ENCODE measurements around the gene DOK5. TPM values are rescaled to one million over a fixed set of nuclear protein-coding genes. Genes with fewer than 3 reads are reported as not detected.
A peak's percentile ranks its signal among the peaks of the same experiment; 100 is the strongest.

DOK5 gene
- total RNA-seq, 1 experiment from 2014 or later: not detected

- no peak overlapping the region for H3K4me3 ChIP-seq
- DNase-seq: no peak
- no peaks in the 10 kb centered on the region for H3K36me3 ChIP-seq
- H3K9me3 ChIP-seq (replicated peaks): no peaks in the 10 kb centered on the region; the same call in 1 of the 2 replicates
- H3K4me1 ChIP-seq: no peaks in the 10 kb centered on the region
- peaks cover 18% of the 10 kb centered on the region for H3K27me3 ChIP-seq
- no peak overlapping the region for H3K27ac ChIP-seq
These were observed 164.5 kb downstream of the DOK5 start for GRCh38 chr20:54639941-54640340.

DNA sequence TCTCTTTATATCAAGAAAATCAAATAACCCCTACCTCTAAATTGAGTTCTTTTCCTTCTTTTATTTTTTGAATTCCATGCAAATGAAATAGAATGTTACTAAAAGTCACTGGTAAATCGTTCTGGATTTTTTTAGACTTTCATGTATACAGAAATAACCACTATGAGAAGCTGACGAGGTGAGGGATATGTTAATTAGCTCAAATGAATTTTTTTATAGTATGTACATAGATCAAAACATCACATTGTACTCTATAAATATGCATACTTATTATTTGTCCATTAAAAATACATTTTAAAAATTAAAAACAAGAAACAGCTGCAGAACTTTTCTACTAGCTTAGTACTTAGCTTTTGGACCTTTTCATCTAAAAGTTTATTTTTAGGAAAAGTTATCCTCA, 165.4 kb downstream of the DOK5 start:
- Histone ChIP-seq H3K27me3 (peaks cover 18% of the 10 kb centered on the region), H3K4me3 (no peak overlapping the region), H3K36me3 (no peaks in the 10 kb centered on the region), H3K4me1 (no peaks in the 10 kb centered on the region), H3K27ac (no peak overlapping the region), H3K9me3 (replicated peaks) (no peaks in the 10 kb centered on the region; the same call in 1 of the 2 replicates)
- no peak for DNase-seq

- Histone ChIP-seq H3K27ac (no peak overlapping the region), H3K4me1 (no peaks in the 10 kb centered on the region), H3K36me3 (no peaks in the 10 kb centered on the region), H3K9me3 (replicated peaks) (no peaks in the 10 kb centered on the region), H3K27me3 (peaks cover 8% of the 10 kb centered on the region; the same call in 1 of the 2 replicates), H3K4me3 (no peak overlapping the region)
- DNase-seq: no peak
These were observed 167.7 kb downstream of the DOK5 start for GRCh38 chr20:54642864-54643667.

GRCh38 chr20:54643761-54644160, 168.4 kb downstream of the DOK5 start:
- no peak for DNase-seq
- Histone ChIP-seq H3K4me1 (no peaks in the 10 kb centered on the region), H3K36me3 (no peaks in the 10 kb centered on the region), H3K27ac (no peak overlapping the region), H3K27me3 (peaks cover 8% of the 10 kb centered on the region; the same call in 1 of the 2 replicates), H3K9me3 (replicated peaks) (no peaks in the 10 kb centered on the region), H3K4me3 (no peak overlapping the region)

GRCh38 chr20:54645445-54646155, 170.2 kb downstream of the DOK5 start:
- Histone ChIP-seq H3K9me3 (replicated peaks) (no peaks in the 10 kb centered on the region; the same call in 1 of the 2 replicates), H3K27me3 (peaks cover 7% of the 10 kb centered on the region; the same call in 1 of the 2 replicates), H3K27ac (no peak overlapping the region), H3K4me3 (no peak overlapping the region), H3K36me3 (no peaks in the 10 kb centered on the region), H3K4me1 (no peaks in the 10 kb centered on the region)
- DNase-seq: no peak

GRCh38 chr20:54646156-54646517, 170.7 kb downstream of the DOK5 start:
- no peak for DNase-seq
- Histone ChIP-seq H3K4me3 (no peak overlapping the region), H3K4me1 (no peaks in the 10 kb centered on the region), H3K36me3 (no peaks in the 10 kb centered on the region), H3K27me3 (peaks cover 12% of the 10 kb centered on the region), H3K27ac (no peak overlapping the region), H3K9me3 (replicated peaks) (no peaks in the 10 kb centered on the region; the same call in 1 of the 2 replicates)

DNA sequence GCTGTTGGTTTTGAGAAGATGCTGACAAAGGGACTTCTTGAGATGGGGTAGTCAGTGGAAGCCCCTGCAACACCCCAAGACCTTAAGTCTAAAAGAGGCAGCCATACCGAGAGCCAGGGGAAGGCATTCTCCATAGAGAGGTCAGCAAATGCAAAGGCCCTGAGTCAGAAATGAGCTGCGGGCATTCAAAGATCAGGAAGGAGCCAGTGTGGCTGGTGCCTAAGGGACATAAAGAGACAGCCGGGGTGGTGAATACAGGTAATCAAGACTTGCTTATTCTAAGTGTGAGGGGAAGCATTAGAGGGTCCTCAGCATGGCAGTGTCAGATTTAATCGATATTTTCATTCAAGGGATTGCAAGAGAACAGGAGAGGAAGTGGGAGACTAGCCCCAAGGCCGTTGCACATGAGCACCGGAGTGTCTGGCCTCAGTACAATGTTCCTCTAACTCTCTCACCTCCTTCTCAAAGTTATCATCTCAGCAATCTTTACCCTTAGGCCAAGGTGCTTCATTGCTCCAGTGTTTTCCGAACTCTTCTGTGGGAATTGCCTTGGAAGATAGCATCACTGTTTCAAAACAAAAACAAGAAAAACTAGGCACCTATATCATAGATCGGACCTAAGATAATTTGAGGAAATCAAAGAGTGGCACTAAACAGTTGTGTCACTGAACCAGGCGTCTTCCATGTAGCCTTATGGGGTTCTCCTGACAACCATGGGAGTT, 173.2 kb downstream of the DOK5 start:
- Histone ChIP-seq H3K27ac (no peak overlapping the region), H3K4me1 (no peaks in the 10 kb centered on the region), H3K27me3 (peaks cover 23% of the 10 kb centered on the region), H3K36me3 (no peaks in the 10 kb centered on the region), H3K9me3 (replicated peaks) (no peaks in the 10 kb centered on the region; the same call in 1 of the 2 replicates), H3K4me3 (no peak overlapping the region)
- no peak for DNase-seq

- H3K9me3 ChIP-seq (replicated peaks): no peaks in the 10 kb centered on the region; the same call in 1 of the 2 replicates
- DNase-seq: peak; percentile 73 to 89
- H3K27me3 ChIP-seq: peaks cover 23% of the 10 kb centered on the region
- no peaks in the 10 kb centered on the region for H3K4me1 ChIP-seq
- H3K27ac ChIP-seq: no peak overlapping the region
- no peaks in the 10 kb centered on the region for H3K36me3 ChIP-seq
- no peak overlapping the region for H3K4me3 ChIP-seq
These were observed 174.1 kb downstream of the DOK5 start for GRCh38 chr20:54649511-54649962.

DNA sequence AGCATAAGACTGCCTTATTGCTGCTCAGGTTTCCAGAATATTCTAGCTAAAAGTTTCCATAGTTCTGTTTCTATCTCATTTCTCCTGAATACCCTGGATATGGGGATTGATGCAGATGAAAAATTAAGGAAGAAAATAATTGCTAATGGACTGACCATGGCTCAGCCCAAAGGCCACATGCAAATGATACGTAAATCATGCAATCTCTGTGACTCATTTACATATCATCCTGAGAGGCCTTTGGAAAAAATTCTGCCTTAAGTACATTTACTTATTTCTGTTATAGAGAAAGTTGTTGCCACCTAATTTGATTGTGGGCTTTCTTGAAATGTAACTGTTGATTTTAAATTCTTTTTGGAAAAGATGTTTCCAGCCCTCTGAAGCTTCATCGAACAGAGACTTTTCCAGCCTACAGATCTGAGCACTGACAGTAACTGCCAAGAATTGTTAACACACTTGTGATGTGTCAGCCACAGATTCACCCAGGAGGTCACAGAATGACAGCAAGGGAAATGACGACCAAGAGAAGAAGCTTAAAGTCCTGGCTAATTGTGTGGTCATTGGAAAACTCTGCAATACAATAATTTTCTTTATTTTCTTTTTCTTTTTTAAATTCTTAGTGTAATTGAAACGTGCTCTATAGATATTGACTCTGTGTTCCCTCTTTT, 174.8 kb downstream of the DOK5 start:
- no peak overlapping the region for H3K27ac ChIP-seq
- peaks cover 24% of the 10 kb centered on the region for H3K27me3 ChIP-seq
- H3K36me3 ChIP-seq: no peaks in the 10 kb centered on the region
- no peak overlapping the region for H3K4me3 ChIP-seq
- H3K4me1 ChIP-seq: no peaks in the 10 kb centered on the region
- no peak for DNase-seq
- no peaks in the 10 kb centered on the region; the same call in 1 of the 2 replicates for H3K9me3 ChIP-seq (replicated peaks)

GRCh38 chr20:54651252-54651651, 175.9 kb downstream of the DOK5 start:
- Histone ChIP-seq H3K27me3 (peaks cover 27% of the 10 kb centered on the region), H3K36me3 (no peaks in the 10 kb centered on the region), H3K9me3 (replicated peaks) (no peaks in the 10 kb centered on the region; the same call in 1 of the 2 replicates), H3K4me1 (no peaks in the 10 kb centered on the region), H3K4me3 (no peak overlapping the region), H3K27ac (no peak overlapping the region)
- DNase-seq: no peak

DNA sequence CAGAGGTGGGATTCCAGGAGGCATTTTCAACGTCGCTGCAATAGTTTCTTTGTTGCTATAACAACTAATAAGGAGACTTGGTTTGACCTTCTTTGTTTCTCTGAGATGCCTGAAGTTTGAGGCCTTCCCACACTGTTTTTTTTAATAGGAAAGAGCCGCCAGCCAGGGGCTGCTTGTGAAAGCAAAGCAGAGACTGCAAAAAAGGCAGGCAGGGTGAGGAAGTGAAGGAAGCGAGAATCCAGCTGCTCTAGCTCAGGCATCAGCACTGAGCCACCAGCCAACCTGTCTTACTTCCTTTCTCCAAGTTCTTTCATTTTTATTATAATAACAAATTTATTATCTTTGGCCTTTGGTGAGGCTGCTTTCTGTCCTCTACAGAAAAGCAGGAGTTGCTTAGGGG, 179.1 kb downstream of the DOK5 start:
- no peaks in the 10 kb centered on the region for H3K4me1 ChIP-seq
- no peak overlapping the region for H3K27ac ChIP-seq
- no peaks in the 10 kb centered on the region; the same call in 1 of the 2 replicates for H3K9me3 ChIP-seq (replicated peaks)
- no peaks in the 10 kb centered on the region for H3K36me3 ChIP-seq
- H3K27me3 ChIP-seq: peaks cover 27% of the 10 kb centered on the region
- no peak overlapping the region for H3K4me3 ChIP-seq
- DNase-seq: no peak

DNA sequence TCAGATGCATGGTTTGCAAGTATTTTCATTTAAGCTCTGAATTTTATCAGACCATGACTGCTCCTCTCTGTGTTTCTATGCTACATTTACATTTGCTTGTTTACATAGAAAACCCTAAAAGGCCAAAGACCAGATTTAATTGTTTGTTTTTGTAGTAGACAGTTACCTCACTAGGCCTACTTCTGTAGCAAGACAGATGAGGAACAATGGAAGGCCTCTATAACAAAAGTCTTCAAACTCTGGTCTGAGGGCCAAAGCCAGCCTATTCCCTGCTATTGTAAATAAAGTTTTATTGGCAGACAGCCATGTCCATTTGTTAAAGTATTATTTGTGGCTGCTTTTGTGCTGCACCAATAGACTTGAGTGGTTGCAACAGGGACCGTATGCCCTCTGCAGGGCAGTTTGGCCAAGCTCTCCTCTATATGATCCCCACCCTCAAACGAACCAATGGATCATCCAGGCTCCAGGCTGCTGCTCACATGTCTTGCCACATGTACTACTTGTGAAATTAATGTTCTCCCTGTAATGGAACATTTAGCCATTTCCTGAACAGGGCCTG, 182.0 kb downstream of the DOK5 start:
- no peaks in the 10 kb centered on the region for H3K36me3 ChIP-seq
- H3K9me3 ChIP-seq (replicated peaks): no peaks in the 10 kb centered on the region
- H3K27ac ChIP-seq: no peak overlapping the region
- no peak for DNase-seq
- no peak overlapping the region for H3K4me3 ChIP-seq
- H3K4me1 ChIP-seq: no peaks in the 10 kb centered on the region
- H3K27me3 ChIP-seq: peaks cover 24% of the 10 kb centered on the region

GRCh38 chr20:54658525-54658924, 183.1 kb downstream of the DOK5 start:
- Histone ChIP-seq H3K36me3 (no peaks in the 10 kb centered on the region), H3K4me1 (no peaks in the 10 kb centered on the region), H3K9me3 (replicated peaks) (no peaks in the 10 kb centered on the region), H3K27ac (no peak overlapping the region), H3K4me3 (no peak overlapping the region), H3K27me3 (peaks cover 31% of the 10 kb centered on the region; the same call in 1 of the 2 replicates)
- no peak for DNase-seq

DNA sequence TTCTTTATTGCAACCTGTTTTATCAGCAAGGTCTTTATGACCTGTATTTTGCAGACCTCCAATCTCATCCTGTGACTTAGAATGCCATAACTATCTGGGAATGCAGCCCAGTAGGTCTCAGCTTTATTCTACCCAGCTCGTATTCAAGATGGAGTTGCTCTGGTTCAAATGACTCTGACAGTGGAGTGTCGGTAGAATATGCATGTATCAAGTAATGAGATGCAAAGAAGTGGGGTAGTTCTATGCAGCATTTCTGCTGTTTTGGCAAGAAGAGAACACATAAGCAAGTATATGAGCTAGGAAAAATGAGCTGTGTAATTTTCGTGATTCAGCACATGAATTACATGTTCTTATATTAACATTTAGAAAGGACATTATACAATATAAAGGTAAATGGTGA, 185.9 kb downstream of the DOK5 start:
- H3K36me3 ChIP-seq: no peaks in the 10 kb centered on the region
- no peaks in the 10 kb centered on the region for H3K4me1 ChIP-seq
- peaks cover 30% of the 10 kb centered on the region; the same call in 1 of the 2 replicates for H3K27me3 ChIP-seq
- H3K4me3 ChIP-seq: no peak overlapping the region
- no peak for DNase-seq
- no peak overlapping the region for H3K27ac ChIP-seq
- H3K9me3 ChIP-seq (replicated peaks): no peaks in the 10 kb centered on the region
